Nephron (organoid): Measurements from ENCODE around the gene DUS3L.

Experiments
- H3K27ac Mint-ChIP-seq, 3 experiments: 2 replicates each; pipeline ENCODE4 v1.8.0; 2020; ENCODE audit warnings: mixed read lengths in 3 of 3, mild to moderate bottlenecking in 2 of 3, moderate library complexity in 1 of 3
- H3K27me3 Mint-ChIP-seq: 2 replicates; pipeline ENCODE4 v1.8.0; 2021; ENCODE audit warnings: low read depth, mild to moderate bottlenecking, moderate library complexity, mixed read lengths
- H3K36me3 Mint-ChIP-seq: 2 replicates; pipeline ENCODE4 v1.8.0; 2020; ENCODE audit warnings: low read depth, mixed read lengths
- H3K4me1 Mint-ChIP-seq: 2 replicates; pipeline ENCODE4 v1.8.0; 2020; ENCODE audit warnings: mixed read lengths
- H3K4me3 Mint-ChIP-seq, 3 experiments: 2 replicates each; pipeline ENCODE4 v1.8.0; 2020; ENCODE audit warnings: mild to moderate bottlenecking in 3 of 3, mixed read lengths in 3 of 3, moderate library complexity in 2 of 3
- H3K9me3 Mint-ChIP-seq: 2 replicates; pipeline ENCODE4 v1.8.0; 2020; ENCODE audit warnings: mixed read lengths
- CTCF ChIP-seq, 3 experiments: fragments of 200-600 bp; sonication (generic); IDR thresholded peaks; one replicate each; pipeline ENCODE4 v1.5.0; 2021; ENCODE audit warnings: antibody characterized with exemption in 3 of 3; ENCODE audit not compliant: unreplicated experiment in 3 of 3

Gene DUS3L

DNA sequence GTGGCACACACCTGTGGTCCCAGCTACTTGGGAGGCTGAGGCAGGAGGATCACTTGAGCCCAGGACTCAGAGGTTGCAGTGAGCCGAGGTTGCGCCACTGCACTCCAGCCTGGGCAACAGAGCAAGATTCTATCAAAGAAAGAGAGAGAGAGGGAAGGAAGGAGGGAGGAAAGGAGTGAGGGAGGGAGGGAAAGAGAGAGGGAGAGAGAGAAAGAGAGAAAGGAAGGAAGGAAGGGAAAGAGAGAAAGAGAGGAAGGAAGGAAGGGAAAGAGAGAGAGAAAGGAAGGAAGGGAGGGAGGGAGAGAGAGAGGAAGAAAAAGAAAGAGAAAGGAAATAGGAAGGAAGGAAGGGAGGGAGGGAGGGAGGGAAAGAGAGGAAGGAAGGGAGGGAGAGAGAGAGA is 26.3 kb upstream of the DUS3L start:
- Mint-ChIP-seq H3K9me3 (no peaks in the 10 kb centered on the region), H3K27me3 (peaks cover 21% of the 10 kb centered on the region), H3K27ac (no peak overlapping the region), H3K4me3 (no peak overlapping the region), H3K36me3 (no peaks in the 10 kb centered on the region), H3K4me1 (no peaks in the 10 kb centered on the region)
- TF ChIP-seq CTCF (IDR thresholded peaks at IDR 0.05; ENCODE audit: unreplicated experiment in 3 of 3), result no peak

- Mint-ChIP-seq H3K4me1 (no peaks in the 10 kb centered on the region), H3K36me3 (no peaks in the 10 kb centered on the region), H3K4me3 (no peak overlapping the region), H3K27me3 (peaks cover 21% of the 10 kb centered on the region), H3K27ac (no peak overlapping the region), H3K9me3 (no peaks in the 10 kb centered on the region)
- TF ChIP-seq CTCF (IDR thresholded peaks at IDR 0.05; ENCODE audit: unreplicated experiment in 3 of 3), result no peak
These were observed 23.9 kb upstream of the DUS3L start for GRCh38 chr19:5814852-5815246.

- H3K27ac Mint-ChIP-seq, result no peak overlapping the region
- H3K9me3 Mint-ChIP-seq, result no peaks in the 10 kb centered on the region
- no peaks in the 10 kb centered on the region for H3K4me1 Mint-ChIP-seq
- no peaks in the 10 kb centered on the region for H3K36me3 Mint-ChIP-seq
- peaks cover 21% of the 10 kb centered on the region for H3K27me3 Mint-ChIP-seq
- H3K4me3 Mint-ChIP-seq, result no peak overlapping the region
- no peak for TF ChIP-seq CTCF (IDR thresholded peaks at IDR 0.05; ENCODE audit: unreplicated experiment in 3 of 3)
These were observed 23.3 kb upstream of the DUS3L start for GRCh38 chr19:5814123-5814851.

- Mint-ChIP-seq H3K4me3 (no peak overlapping the region), H3K4me1 (no peaks in the 10 kb centered on the region), H3K9me3 (no peaks in the 10 kb centered on the region), H3K27me3 (peaks cover 28% of the 10 kb centered on the region), H3K27ac (no peak overlapping the region), H3K36me3 (no peaks in the 10 kb centered on the region)
- TF ChIP-seq CTCF (IDR thresholded peaks at IDR 0.05; ENCODE audit: unreplicated experiment in 3 of 3), result no peak
These were observed 20.2 kb upstream of the DUS3L start for GRCh38 chr19:5811117-5811516.

DNA sequence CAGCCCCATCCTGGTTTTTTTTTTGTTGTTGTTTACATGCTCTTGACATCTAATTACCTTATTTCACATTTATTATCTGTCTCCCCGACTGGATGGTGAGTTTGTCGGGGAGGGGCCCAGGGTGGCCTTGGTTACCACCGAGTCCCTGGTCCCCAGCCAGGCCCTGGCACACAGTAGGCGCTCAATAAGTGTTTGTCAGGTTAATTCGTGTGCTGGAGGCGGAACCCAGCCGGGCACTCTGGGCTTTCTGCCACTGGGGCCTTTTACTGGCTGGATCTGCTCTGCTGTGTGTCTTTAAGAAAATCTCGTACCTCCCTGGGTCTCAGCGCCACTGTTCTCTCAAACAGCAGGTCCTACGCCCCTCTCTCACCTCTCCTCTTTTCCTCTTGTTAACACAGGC is 18.5 kb upstream of the DUS3L start:
- H3K36me3 Mint-ChIP-seq, result no peaks in the 10 kb centered on the region
- TF ChIP-seq CTCF (IDR thresholded peaks at IDR 0.05; ENCODE audit: unreplicated experiment in 3 of 3), result no peak
- no peak overlapping the region for H3K27ac Mint-ChIP-seq
- H3K9me3 Mint-ChIP-seq, result no peaks in the 10 kb centered on the region
- no peak overlapping the region for H3K4me3 Mint-ChIP-seq
- no peaks in the 10 kb centered on the region for H3K4me1 Mint-ChIP-seq
- peaks cover 35% of the 10 kb centered on the region for H3K27me3 Mint-ChIP-seq

DNA sequence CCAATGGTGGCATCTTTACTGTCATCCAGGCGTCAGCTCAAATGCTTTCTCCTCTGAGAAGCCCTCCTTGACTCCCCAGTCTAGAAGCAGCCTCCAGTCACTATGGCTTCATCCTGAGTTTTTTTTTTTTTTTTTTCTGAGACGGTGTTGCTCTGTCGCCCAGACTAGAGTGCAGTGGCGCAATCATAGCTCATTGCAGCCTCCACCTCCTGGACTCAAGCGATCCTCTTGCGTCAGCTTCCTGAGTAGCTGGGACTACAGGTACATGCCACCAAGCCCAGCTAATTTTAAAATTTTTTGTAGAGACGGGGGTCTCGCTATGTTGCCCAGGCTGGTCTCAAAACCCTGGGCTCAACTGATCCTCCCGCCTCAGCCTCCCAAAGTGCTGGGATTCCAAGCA is 18.1 kb upstream of the DUS3L start:
- no peaks in the 10 kb centered on the region for H3K4me1 Mint-ChIP-seq
- H3K36me3 Mint-ChIP-seq, result no peaks in the 10 kb centered on the region
- H3K9me3 Mint-ChIP-seq, result no peaks in the 10 kb centered on the region
- H3K27me3 Mint-ChIP-seq, result peaks cover 39% of the 10 kb centered on the region
- no peak overlapping the region for H3K4me3 Mint-ChIP-seq
- TF ChIP-seq CTCF (IDR thresholded peaks at IDR 0.05; ENCODE audit: unreplicated experiment in 3 of 3), result no peak
- no peak overlapping the region for H3K27ac Mint-ChIP-seq
